Activated CD4-positive, alpha-beta T cell treated with anti-CD3 and anti-CD28 coated beads for 1 hour (primary cell): ENCODE results near the gene ARHGAP6.

Experiments
- DNase-seq: peaks from one replicate; pipeline ENCODE4 v3.0.0-alpha.2; 2020

The ARHGAP6 gene, protein sequence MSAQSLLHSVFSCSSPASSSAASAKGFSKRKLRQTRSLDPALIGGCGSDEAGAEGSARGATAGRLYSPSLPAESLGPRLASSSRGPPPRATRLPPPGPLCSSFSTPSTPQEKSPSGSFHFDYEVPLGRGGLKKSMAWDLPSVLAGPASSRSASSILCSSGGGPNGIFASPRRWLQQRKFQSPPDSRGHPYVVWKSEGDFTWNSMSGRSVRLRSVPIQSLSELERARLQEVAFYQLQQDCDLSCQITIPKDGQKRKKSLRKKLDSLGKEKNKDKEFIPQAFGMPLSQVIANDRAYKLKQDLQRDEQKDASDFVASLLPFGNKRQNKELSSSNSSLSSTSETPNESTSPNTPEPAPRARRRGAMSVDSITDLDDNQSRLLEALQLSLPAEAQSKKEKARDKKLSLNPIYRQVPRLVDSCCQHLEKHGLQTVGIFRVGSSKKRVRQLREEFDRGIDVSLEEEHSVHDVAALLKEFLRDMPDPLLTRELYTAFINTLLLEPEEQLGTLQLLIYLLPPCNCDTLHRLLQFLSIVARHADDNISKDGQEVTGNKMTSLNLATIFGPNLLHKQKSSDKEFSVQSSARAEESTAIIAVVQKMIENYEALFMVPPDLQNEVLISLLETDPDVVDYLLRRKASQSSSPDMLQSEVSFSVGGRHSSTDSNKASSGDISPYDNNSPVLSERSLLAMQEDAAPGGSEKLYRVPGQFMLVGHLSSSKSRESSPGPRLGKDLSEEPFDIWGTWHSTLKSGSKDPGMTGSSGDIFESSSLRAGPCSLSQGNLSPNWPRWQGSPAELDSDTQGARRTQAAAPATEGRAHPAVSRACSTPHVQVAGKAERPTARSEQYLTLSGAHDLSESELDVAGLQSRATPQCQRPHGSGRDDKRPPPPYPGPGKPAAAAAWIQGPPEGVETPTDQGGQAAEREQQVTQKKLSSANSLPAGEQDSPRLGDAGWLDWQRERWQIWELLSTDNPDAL (N-terminal part only)

GRCh38 chrX:11665168-11666111 is at the start of gene ARHGAP6:
Gene ARHGAP6, minus strand, starts transcription at chrX:11665920. Its CDS starts 1,092 bp downstream, at chrX:11664828.
- DNase-seq, result no peak

GRCh38 chrX:11704725-11705495 is 39.2 kb upstream of the ARHGAP6 start:
- DNase-seq, result no peak

DNA sequence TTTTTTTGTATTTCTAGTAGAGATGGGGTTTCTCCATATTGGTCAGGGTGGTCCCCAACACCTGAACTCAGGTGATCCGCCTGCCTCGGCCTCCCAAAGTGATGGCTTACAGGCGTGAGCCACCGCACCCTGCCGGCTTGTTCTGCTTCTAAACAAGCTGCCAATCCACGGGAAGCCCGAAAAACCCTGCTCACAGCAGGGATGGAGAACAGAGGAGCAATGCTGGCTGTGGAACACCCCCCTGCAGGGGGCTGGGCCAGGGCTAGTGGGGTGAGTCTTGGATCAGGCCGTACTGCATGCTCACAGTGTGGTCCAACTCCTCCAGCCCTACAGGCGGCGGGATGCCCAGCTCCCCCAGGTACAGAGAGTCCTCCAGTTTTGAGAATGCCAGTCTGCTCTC is 38.1 kb upstream of the ARHGAP6 start:
- DNase-seq, result no peak

GRCh38 chrX:11702965-11703631 is 37.4 kb upstream of the ARHGAP6 start:
- DNase-seq, result no peak

DNA sequence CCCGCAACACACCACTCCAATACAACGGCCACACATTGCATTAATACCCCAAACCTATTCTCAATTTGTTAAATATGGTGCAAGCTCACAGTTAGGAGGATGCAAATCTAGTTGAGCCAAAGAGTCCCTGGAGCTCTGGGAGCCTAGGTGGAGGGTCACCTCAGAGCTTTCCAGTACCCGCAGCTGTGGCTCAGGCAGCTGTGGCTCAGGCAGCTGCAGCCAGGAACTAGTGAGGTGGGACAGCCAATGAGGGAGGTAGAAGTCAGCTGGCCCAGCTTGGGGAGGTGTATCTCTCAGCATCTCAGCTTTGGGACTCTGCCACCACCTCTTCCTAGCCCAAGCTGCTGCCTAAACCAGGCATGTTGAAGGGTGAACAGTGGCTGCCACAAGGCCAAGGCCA is 36.7 kb upstream of the ARHGAP6 start:
- no peak for DNase-seq

- no peak for DNase-seq
Measured at GRCh38 chrX:11698702-11699101, 33.0 kb upstream of the ARHGAP6 start.

- no peak for DNase-seq
Measured at GRCh38 chrX:11688201-11688600, 22.5 kb upstream of the ARHGAP6 start.

DNA sequence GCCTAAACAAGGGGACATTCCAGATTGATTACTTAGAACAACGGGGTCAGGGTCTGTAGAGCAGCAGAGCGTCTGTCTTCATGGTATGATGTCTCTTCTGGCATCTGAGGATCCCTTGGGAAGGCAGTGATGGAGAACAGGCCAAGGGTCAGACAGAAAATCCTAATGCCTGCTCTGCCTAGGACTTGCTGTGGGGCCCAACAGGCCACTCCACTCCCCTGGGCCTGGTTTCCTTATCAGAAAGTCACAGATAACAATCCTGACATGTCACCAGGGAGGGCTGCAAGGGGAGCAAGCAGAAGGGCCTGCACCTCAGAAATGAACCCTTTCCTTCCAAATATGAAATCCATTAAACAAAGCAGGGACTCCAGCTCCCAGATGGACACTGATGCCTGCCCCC is 21.4 kb upstream of the ARHGAP6 start:
- no peak for DNase-seq

- DNase-seq, result no peak
Measured at GRCh38 chrX:11683057-11683456, 17.3 kb upstream of the ARHGAP6 start.

DNA sequence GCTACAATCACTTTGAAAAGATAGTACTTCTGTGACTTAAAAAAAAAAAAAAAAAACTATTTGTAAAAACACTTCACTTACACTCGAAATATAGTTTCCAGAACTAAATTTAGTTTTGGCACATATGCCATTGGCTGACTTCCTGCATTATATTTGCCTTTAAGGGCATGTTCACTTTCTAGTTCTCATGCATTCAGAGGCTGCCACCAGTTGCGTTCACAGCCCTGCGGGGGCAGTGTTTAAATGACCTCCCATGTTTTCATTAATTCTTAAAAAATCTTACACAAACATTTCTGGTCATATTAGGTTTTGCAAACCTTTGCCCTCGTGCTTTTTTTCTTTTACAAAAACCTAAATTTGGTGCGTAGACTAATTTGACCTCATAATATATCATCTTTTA is 12.4 kb upstream of the ARHGAP6 start:
- no peak for DNase-seq

GRCh38 chrX:11672213-11672612 is 6.5 kb upstream of the ARHGAP6 start:
- DNase-seq, result no peak

DNA sequence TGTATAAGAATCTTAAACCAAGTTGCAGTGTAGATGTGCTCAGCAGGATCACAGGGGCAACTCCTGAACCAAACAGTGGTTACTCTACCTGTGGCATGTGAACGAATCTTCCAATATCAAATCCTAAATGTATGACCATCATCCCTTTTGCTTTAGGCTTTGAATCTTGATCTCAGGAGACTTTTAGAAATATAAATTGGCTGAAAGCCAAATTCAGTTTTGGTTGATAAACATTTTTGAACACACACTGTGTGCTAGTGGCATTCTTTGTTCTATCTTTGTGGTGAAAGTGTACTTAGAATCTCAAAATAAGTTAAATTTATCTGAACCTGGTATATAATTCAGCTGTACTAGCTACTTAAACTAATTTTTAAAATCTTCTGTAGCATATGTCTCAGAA is 4.6 kb upstream of the ARHGAP6 start:
- DNase-seq, result no peak

DNA sequence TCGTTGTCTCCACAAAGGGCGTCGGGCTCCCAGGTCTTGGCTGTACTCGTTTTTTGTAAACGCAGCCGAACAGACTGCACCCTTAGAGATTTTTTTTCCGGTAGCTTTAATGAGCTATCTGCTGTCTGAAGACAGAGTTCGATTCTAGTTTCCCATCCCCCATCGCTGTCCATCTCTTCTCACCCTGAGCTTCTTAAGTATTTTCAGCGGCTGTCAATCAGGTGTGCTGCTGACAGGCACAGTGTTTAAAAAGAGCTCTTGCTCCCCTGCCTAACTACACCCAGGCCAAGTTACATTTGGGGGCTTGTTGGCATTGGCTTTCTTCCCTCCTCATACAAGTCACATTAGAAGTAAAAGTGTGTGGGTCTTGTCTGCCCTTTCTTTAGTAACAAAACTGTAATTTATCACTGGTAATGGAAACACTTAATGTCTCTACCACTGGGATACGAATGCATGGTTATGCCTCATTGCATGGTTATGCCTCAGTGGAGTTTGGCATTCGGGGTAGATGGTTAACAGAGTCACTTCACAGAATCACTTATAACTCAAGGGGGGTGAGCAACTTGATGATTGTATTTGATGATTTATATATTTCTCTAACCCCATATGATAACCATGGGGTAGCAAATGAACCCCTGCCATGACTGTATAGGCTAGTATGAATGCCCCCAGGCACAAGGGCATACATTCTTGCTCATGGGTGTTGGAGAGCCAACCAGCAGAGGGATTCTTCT is 1.4 kb upstream of the ARHGAP6 start:
- no peak for DNase-seq

DNA sequence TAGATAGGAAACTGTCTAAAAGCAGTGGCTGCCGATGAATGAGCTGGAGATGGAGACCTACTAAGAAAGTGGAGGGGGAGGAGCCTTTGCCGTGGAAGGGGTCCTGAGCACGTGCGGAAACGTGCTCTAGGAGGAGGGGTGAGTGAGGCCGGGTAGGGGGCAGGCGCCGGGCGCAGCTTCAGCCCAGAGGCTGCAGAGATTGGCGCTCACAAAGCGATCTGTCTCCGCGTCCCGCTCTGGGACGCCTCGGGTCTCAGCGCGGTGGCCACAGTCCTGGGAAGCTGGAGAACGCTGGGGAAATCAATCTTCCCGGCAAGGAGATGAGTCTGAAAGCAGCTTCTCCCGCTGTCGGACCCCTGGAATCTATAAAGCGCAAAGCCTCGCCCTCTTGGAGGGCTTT is 444 bp upstream of the ARHGAP6 start:
- DNase-seq, result no peak

GRCh38 chrX:11664211-11665167 is 1.2 kb downstream of the ARHGAP6 start:
- DNase-seq, result no peak

GRCh38 chrX:11663875-11664210 is 1.9 kb downstream of the ARHGAP6 start:
- DNase-seq, result no peak

DNA sequence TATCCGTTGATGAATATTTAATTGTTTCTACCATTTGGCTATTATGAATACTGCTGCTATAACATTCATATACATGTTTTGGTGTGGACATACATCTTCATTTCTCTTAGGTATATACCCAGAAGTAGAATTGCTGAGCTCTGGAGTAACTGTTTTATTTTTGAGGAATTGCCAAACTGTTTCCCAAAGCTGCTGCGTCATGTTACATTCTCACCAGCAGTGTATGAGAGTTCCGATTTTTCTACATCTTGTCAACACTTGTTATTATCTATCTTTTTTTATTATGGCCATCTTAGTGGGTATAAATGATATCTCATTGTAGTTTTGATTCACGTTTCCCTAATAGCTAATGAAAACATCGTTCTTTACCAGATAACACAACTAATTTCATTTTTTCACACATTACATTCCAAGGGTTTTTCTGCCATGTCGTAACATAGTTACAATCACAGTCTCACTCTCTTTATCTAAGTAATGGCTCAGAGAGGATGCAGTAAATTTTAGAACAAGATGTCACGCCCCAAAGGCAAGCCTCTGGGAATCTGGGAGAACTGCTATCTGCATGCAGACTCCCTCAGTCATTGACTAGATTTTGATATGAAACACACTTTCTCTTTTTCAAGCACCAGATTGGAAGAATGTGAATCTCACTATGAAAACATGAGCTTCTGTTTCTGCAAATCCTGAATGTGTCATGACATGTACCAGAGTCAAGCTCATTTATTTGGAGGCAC is 10.3 kb downstream of the ARHGAP6 start:
- no peak for DNase-seq

- DNase-seq, result no peak
Measured at GRCh38 chrX:11648705-11649519, 16.8 kb downstream of the ARHGAP6 start.
